Effector memory CD4-positive, alpha-beta T cell (primary cell): ENCODE measurements around the gene SWT1.

Experiments
- DNase-seq, 3 donors: peaks; one replicate each; pipeline ENCODE4 v3.0.0-alpha.2; 2020
- H3K27ac ChIP-seq: 2 replicates; pipeline ENCODE4 v1.7.0; 2013; ENCODE audit warnings: mild to moderate bottlenecking, low read length, moderate library complexity; ENCODE audit not compliant: insufficient read depth, poor library complexity, severe bottlenecking
- H3K27me3 ChIP-seq: replicated peaks from 2 replicates; pipeline ENCODE4 v1.7.0; 2013; ENCODE audit warnings: mild to moderate bottlenecking, low read length; ENCODE audit not compliant: insufficient read depth, control insufficient read depth, poor library complexity, severe bottlenecking
- H3K36me3 ChIP-seq: 2 replicates; pipeline ENCODE4 v1.7.0; 2013; ENCODE audit warnings: mild to moderate bottlenecking, low read length, moderate library complexity; ENCODE audit not compliant: control insufficient read depth, insufficient read depth
- H3K4me1 ChIP-seq: 2 replicates; pipeline ENCODE4 v1.7.0; 2013; ENCODE audit warnings: low read length, mild to moderate bottlenecking; ENCODE audit not compliant: control insufficient read depth, insufficient read depth, poor library complexity, severe bottlenecking
- H3K4me3 ChIP-seq: 2 replicates; pipeline ENCODE4 v1.7.0; 2013; ENCODE audit warnings: low read length, low read depth, mild to moderate bottlenecking; ENCODE audit not compliant: insufficient read depth, poor library complexity, severe bottlenecking
- H3K9me3 ChIP-seq: 2 replicates; pipeline ENCODE4 v1.7.0; 2013; ENCODE audit warnings: mild to moderate bottlenecking, low read length, moderate library complexity; ENCODE audit not compliant: control insufficient read depth
- total RNA-seq, 3 donors: gene quantifications; one replicate each; lab custom pipeline; 2026; lab: John Stamatoyannopoulos, UW

SWT1 gene, protein sequence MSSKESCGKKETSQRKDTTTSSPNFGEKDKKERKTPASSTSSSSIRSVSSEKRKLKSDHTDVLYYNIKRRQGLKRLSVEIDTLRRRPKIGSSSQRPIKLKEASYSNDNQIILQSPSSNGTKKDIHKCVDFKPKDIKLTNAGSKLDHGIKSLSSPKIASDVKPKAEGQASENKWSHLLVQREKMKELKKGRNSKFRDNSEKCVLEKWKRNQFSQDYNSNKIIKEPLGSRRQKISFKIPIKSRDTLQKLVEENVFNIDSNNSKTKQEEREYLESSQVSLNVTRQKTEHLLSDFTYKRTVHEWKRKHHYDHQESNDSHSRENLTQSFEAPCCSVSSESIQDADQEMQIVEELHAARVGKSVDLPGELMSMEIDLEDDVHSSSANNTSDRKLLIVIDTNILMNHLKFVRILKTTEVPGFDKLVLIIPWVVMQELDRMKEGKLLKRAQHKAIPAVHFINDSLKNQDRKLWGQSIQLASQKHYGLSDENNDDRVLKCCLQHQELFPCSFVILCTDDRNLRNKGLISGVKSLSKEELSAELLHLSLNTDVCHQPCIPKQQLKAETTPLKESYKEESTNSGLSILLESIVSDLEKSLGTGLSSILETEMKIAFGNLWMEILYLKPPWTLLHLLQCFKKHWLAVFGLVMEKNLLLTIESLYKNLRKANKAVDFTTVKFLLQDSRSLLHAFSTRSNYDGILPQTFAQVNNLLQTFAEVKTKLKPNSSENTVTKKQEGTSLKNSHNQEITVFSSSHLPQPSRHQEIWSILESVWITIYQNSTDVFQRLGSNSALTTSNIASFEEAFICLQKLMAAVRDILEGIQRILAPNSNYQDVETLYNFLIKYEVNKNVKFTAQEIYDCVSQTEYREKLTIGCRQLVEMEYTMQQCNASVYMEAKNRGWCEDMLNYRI
- 14.7 to 15.7 (median 15.1) reads per million in 3 donors for total RNA-seq

DNA sequence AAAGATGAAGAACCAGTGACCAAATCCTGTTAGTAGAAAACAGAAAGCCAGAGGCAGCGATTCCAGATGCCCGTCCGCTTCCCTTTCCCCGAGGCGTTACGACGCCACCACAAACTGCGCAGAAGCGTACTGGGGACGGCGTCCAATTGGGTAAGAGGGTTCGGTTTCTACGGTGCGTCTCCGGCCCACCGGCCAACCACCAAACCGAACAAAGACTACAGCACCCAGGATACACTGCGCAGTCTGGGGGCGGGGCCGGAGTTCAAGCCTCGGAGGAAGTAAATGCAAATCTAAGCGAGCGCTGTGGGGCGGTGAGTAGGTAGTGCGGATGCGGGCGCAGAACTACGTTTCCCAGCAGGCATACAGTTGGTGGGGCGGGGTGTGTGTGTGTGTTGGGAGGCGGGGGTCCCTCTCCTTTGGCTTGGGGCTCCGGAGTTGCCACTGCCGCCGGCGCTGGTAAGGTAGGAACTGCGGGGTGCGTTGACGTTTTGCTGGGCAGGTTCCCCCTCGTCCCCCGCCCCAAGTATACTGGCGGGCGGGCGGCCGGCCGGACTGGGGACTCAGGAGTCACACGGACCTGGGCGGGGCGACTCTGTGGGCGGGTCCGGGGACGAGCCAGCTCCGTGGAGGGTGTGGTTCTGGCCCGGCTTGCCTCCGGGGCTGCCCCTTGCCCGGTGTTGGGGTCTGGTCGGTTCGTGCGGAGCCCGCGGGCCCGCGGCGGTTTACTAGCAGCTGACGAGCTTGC lies at the start of gene SWT1, which contains the start of gene TRMT1L:
Gene SWT1, plus strand, starts transcription at position 314 of the 745 bp plus-strand sequence. CDS start 3,675 bp downstream, outside the sequence.
Gene TRMT1L, minus strand, starts transcription at position 100 of the 745 bp plus-strand sequence. CDS start 241 bp downstream, outside the sequence.
- Histone ChIP-seq H3K4me3 (peak within 1 kb of the TSS; percentile 85), H3K4me1 (peaks cover 11% of the 10 kb centered on the region), H3K27ac (peak within 1 kb of the TSS; percentile 97), H3K27me3 (no peaks in the 10 kb centered on the region), H3K9me3 (no peaks in the 10 kb centered on the region), H3K36me3 (no peaks in the 10 kb centered on the region)
- peak; percentile 94 to 97 (median 97) for DNase-seq

GRCh38 chr1:185108321-185108720 lies 48.6 kb upstream of the SWT1 start:
- Histone ChIP-seq H3K36me3 (no peaks in the 10 kb centered on the region), H3K27me3 (no peaks in the 10 kb centered on the region), H3K9me3 (peaks cover 5% of the 10 kb centered on the region), H3K4me1 (no peaks in the 10 kb centered on the region), H3K4me3 (no peak overlapping the region), H3K27ac (no peak overlapping the region)
- no peak for DNase-seq

DNA sequence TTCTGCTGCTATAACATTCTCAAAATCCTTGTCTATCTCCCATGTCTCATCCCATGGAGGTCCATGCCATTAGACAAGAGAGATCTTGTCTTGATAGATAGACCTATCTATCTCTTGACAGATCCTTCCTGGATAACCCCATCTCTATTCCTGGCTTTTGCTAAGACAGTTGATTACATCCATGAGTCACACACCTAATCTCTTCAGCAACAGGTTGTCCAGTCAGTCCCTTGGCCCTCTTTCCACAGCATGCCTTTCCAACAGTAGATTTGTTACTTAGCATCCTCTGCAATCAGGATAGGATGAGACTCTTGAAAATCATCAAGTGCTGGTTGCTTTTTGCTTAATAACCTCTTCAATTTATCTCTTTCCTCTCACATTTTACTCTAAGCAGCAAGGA lies 46.8 kb upstream of the SWT1 start:
- no peaks in the 10 kb centered on the region for H3K27me3 ChIP-seq
- H3K36me3 ChIP-seq: no peaks in the 10 kb centered on the region
- H3K9me3 ChIP-seq: peaks cover 5% of the 10 kb centered on the region
- H3K27ac ChIP-seq: no peak overlapping the region
- DNase-seq: no peak
- no peaks in the 10 kb centered on the region for H3K4me1 ChIP-seq
- H3K4me3 ChIP-seq: no peak overlapping the region

DNA sequence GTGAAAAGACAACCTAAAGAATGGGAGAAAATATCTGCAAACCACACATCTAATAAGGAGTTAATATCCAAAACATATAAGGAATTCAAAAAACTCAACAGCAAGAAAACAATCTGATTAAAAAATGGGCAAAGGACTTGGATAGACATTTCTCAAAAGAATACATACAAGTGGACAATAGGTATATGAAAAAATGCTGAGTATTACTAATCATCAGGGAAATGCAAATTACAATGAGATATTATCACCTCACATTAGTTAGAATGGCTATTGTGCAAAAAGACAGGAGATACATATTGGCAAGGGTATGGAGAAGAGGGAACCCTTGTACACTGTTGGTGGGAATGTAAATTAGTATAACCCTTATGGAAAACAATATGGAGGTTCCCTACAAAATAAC lies 45.1 kb upstream of the SWT1 start:
- no peak overlapping the region for H3K27ac ChIP-seq
- H3K36me3 ChIP-seq: no peaks in the 10 kb centered on the region
- DNase-seq: no peak
- no peak overlapping the region for H3K4me3 ChIP-seq
- no peaks in the 10 kb centered on the region for H3K4me1 ChIP-seq
- H3K9me3 ChIP-seq: peaks cover 5% of the 10 kb centered on the region
- no peaks in the 10 kb centered on the region for H3K27me3 ChIP-seq

DNA sequence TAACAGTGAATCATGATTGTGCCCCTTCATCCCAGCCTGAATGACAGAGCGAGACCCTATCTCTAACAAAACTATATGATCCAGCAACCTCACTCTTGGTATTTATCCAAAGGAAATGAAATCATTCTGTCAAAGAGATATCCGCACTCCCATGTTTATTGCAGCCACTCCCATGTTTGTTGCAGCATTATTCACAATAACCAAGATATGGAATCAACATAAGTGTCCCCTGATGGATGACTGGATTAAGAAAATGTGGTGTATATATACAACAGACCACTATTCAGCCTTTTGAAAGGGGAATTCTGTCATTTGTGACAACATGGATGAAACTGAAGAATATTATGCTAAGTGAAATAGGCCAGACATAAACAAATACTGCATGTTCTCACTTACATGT lies 44.6 kb upstream of the SWT1 start:
- Histone ChIP-seq H3K27ac (no peak overlapping the region), H3K4me3 (no peak overlapping the region), H3K36me3 (no peaks in the 10 kb centered on the region), H3K9me3 (peaks cover 5% of the 10 kb centered on the region), H3K27me3 (no peaks in the 10 kb centered on the region), H3K4me1 (no peaks in the 10 kb centered on the region)
- DNase-seq: no peak

GRCh38 chr1:185129708-185130107 lies 27.3 kb upstream of the SWT1 start:
- no peak for DNase-seq
- peaks cover 27% of the 10 kb centered on the region for H3K36me3 ChIP-seq
- H3K4me3 ChIP-seq: no peak overlapping the region
- H3K4me1 ChIP-seq: no peaks in the 10 kb centered on the region
- no peaks in the 10 kb centered on the region for H3K9me3 ChIP-seq
- H3K27ac ChIP-seq: no peak overlapping the region
- H3K27me3 ChIP-seq: no peaks in the 10 kb centered on the region

DNA sequence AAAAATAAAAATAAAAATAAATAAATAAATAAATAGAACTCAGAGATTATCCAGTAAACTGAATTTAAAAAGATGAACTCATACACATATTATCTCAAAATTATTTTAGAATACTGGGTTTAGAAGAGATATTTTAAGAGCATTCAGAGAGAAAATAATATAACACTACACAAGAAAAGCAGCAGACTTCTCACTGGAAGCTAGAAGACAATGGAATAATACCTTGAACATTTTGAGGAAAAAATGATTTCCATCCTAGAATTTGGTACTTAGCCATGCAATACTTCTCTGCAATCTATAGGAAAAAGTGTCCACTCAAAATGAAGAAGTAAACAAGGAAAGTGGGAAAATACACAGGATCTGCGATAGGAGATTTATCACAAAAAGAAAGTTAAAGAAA lies 24.4 kb upstream of the SWT1 start:
- H3K27me3 ChIP-seq: no peaks in the 10 kb centered on the region
- DNase-seq: no peak
- no peaks in the 10 kb centered on the region for H3K9me3 ChIP-seq
- no peak overlapping the region for H3K4me3 ChIP-seq
- H3K4me1 ChIP-seq: no peaks in the 10 kb centered on the region
- no peak overlapping the region for H3K27ac ChIP-seq
- peaks cover 13% of the 10 kb centered on the region for H3K36me3 ChIP-seq

- peaks cover 28% of the 10 kb centered on the region for H3K36me3 ChIP-seq
- H3K27me3 ChIP-seq: no peaks in the 10 kb centered on the region
- H3K4me1 ChIP-seq: no peaks in the 10 kb centered on the region
- no peak overlapping the region for H3K27ac ChIP-seq
- DNase-seq: no peak
- no peaks in the 10 kb centered on the region for H3K9me3 ChIP-seq
- no peak overlapping the region for H3K4me3 ChIP-seq
Observed at GRCh38 chr1:185137896-185138545, 18.9 kb upstream of the SWT1 start.

DNA sequence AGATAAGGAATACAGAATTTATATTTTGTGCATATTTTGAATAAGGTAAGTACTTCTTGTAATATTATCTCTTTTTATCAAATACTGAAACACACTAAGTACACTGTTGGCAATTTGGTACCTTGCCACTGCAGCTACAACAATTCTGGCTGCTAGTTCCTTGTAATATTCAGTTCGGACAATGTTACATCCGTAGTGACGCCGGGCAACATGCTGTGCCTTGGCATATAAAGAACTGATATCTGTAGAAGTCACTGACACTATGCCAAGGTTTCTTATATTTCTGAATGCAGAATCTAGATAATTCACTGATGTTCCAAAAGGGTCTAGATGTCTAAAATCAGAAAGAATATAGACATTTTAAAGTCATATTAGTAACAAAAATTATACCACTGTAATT lies 17.7 kb upstream of the SWT1 start:
- no peaks in the 10 kb centered on the region for H3K9me3 ChIP-seq
- no peak for DNase-seq
- H3K27me3 ChIP-seq: no peaks in the 10 kb centered on the region
- H3K36me3 ChIP-seq: peaks cover 32% of the 10 kb centered on the region
- H3K27ac ChIP-seq: no peak overlapping the region
- H3K4me1 ChIP-seq: no peaks in the 10 kb centered on the region
- H3K4me3 ChIP-seq: no peak overlapping the region
